ES-I3 (cell line): ENCODE results near the gene NUMB.
"Not testable (repeated sequence)": the region's sequence is repeated elsewhere in the genome, so short reads cannot be mapped to it uniquely, and the experiment has no call there.

ENCODE experiments used
- H3K36me3 ChIP-seq: 2 replicates; pipeline ENCODE4 v1.6.1; 2013; ENCODE audit warnings: mild to moderate bottlenecking, low read length, control low read depth, moderate library complexity; ENCODE audit not compliant: insufficient read depth
- H3K4me1 ChIP-seq: 2 replicates; pipeline ENCODE4 v1.6.1; 2013; ENCODE audit warnings: mild to moderate bottlenecking, control low read depth, low read length; ENCODE audit not compliant: insufficient read depth
- H3K9ac ChIP-seq: 2 replicates; pipeline ENCODE4 v1.6.1; 2013; ENCODE audit warnings: low read depth, mild to moderate bottlenecking, low read length, moderate library complexity
- H3K9me3 ChIP-seq: 2 replicates; pipeline ENCODE4 v1.6.1; 2013; ENCODE audit warnings: mild to moderate bottlenecking, low read length, moderate library complexity; ENCODE audit not compliant: control insufficient read depth, insufficient read depth

Gene NUMB

GRCh38 chr14:73375861-73376260 lies 82.5 kb downstream of the NUMB start:
- H3K9me3 ChIP-seq: no peaks in the 10 kb centered on the region
- H3K4me1 ChIP-seq: 0 out of 2 replicates have a peak, but pooled peaks cover 3% of the 10 kb centered on the region
- H3K36me3 ChIP-seq: no peaks in the 10 kb centered on the region
- H3K9ac ChIP-seq: no peak overlapping the region

GRCh38 chr14:73374218-73374617 lies 84.1 kb downstream of the NUMB start:
- Histone ChIP-seq H3K4me1 (no peaks in the 10 kb centered on the region), H3K9me3 (no peaks in the 10 kb centered on the region), H3K9ac (no peak overlapping the region), H3K36me3 (no peaks in the 10 kb centered on the region)

GRCh38 chr14:73372529-73372928 lies 85.8 kb downstream of the NUMB start:
- H3K9me3 ChIP-seq: no peaks in the 10 kb centered on the region
- no peaks in the 10 kb centered on the region for H3K36me3 ChIP-seq
- H3K4me1 ChIP-seq: no peaks in the 10 kb centered on the region
- no peak overlapping the region for H3K9ac ChIP-seq

- H3K36me3 ChIP-seq: no peaks in the 10 kb centered on the region
- H3K9me3 ChIP-seq: no peaks in the 10 kb centered on the region
- no peaks in the 10 kb centered on the region for H3K4me1 ChIP-seq
- no peak overlapping the region for H3K9ac ChIP-seq
These were observed 87.8 kb downstream of the NUMB start for GRCh38 chr14:73370561-73370960.

- no peak overlapping the region for H3K9ac ChIP-seq
- H3K9me3 ChIP-seq: no peaks in the 10 kb centered on the region
These were observed 88.9 kb downstream of the NUMB start for GRCh38 chr14:73369428-73369827.

GRCh38 chr14:73368616-73369015 lies 89.7 kb downstream of the NUMB start:
- Histone ChIP-seq H3K9ac (no peak overlapping the region), H3K36me3 (no peaks in the 10 kb centered on the region), H3K4me1 (no peaks in the 10 kb centered on the region), H3K9me3 (no peaks in the 10 kb centered on the region)

More at GRCh38 chr14:73369428-73369827, 88.9 kb downstream of the NUMB start:
- Histone ChIP-seq H3K4me1 (no peaks in the 10 kb centered on the region), H3K36me3 (no peaks in the 10 kb centered on the region)

- Histone ChIP-seq H3K36me3 (no peaks in the 10 kb centered on the region), H3K9me3 (no peaks in the 10 kb centered on the region), H3K4me1 (no peaks in the 10 kb centered on the region), H3K9ac (no peak overlapping the region)
These were observed 92.6 kb downstream of the NUMB start for GRCh38 chr14:73365727-73366126.

- H3K36me3 ChIP-seq: no peaks in the 10 kb centered on the region
- no peaks in the 10 kb centered on the region for H3K9me3 ChIP-seq
- no peaks in the 10 kb centered on the region for H3K4me1 ChIP-seq
- no peak overlapping the region for H3K9ac ChIP-seq
These were observed 93.8 kb downstream of the NUMB start for GRCh38 chr14:73364559-73364958.

GRCh38 chr14:73359445-73359844 lies 98.9 kb downstream of the NUMB start:
- Histone ChIP-seq H3K4me1 (0 out of 2 replicates have a peak, but pooled peaks cover 8% of the 10 kb centered on the region), H3K9me3 (no peaks in the 10 kb centered on the region), H3K36me3 (no peaks in the 10 kb centered on the region; the same call in none of the 2 replicates), H3K9ac (no peak overlapping the region)

GRCh38 chr14:73358187-73358586 lies 100.2 kb downstream of the NUMB start:
- Histone ChIP-seq H3K4me1 (0 out of 2 replicates have a peak, but pooled peaks cover 8% of the 10 kb centered on the region), H3K9ac (no peak overlapping the region), H3K36me3 (no peaks in the 10 kb centered on the region; the same call in none of the 2 replicates), H3K9me3 (no peaks in the 10 kb centered on the region)

- not testable (repeated sequence) for H3K9ac ChIP-seq, H3K4me1 ChIP-seq, H3K9me3 ChIP-seq, H3K36me3 ChIP-seq
These were observed 109.3 kb downstream of the NUMB start for GRCh38 chr14:73349091-73349490.

GRCh38 chr14:73344319-73344718 lies 114.0 kb downstream of the NUMB start:
- Histone ChIP-seq H3K36me3 (no peaks in the 10 kb centered on the region), H3K9me3 (no peaks in the 10 kb centered on the region), H3K4me1 (peaks cover 7% of the 10 kb centered on the region), H3K9ac (no peak overlapping the region)

- Histone ChIP-seq H3K4me1 (peaks cover 7% of the 10 kb centered on the region), H3K9ac (no peak overlapping the region), H3K36me3 (no peaks in the 10 kb centered on the region), H3K9me3 (no peaks in the 10 kb centered on the region)
These were observed 115.7 kb downstream of the NUMB start for GRCh38 chr14:73342670-73343069.

GRCh38 chr14:73339846-73340595 lies 118.3 kb downstream of the NUMB start:
- H3K4me1 ChIP-seq: peaks cover 7% of the 10 kb centered on the region
- H3K9me3 ChIP-seq: no peaks in the 10 kb centered on the region
- no peaks in the 10 kb centered on the region for H3K36me3 ChIP-seq
- H3K9ac ChIP-seq: no peak overlapping the region

GRCh38 chr14:73339206-73339605 lies 119.1 kb downstream of the NUMB start:
- no peaks in the 10 kb centered on the region for H3K9me3 ChIP-seq
- H3K4me1 ChIP-seq: peaks cover 7% of the 10 kb centered on the region
- no peak overlapping the region for H3K9ac ChIP-seq
- H3K36me3 ChIP-seq: no peaks in the 10 kb centered on the region
